Mucosa of descending colon (tissue), 3 donors: ENCODE measurements around the gene MARCHF9. TPM values are rescaled to one million over a fixed set of nuclear protein-coding genes. Genes with fewer than 3 reads are reported as not detected.

ENCODE experiments used
- ATAC-seq: fragments of 200-7000 bp; cut with Tn5 transposase; one replicate; pipeline ENCODE4 v1.9.1; 2020; ENCODE audit warnings: mild to moderate bottlenecking, moderate library complexity
- DNase-seq, 3 donors: peaks; one replicate each; pipeline ENCODE4 v3.0.0-alpha.2; 2020
- H3K36me3 ChIP-seq: fragments of 200-600 bp; one replicate; pipeline ENCODE4 v1.8.0; 2021; ENCODE audit warnings: low read depth, mild to moderate bottlenecking
- H3K4me1 ChIP-seq: fragments of 200-600 bp; one replicate; pipeline ENCODE4 v1.8.0; 2021; ENCODE audit warnings: low read depth, mild to moderate bottlenecking
- H3K4me3 ChIP-seq: fragments of 200-600 bp; one replicate; pipeline ENCODE4 v1.8.0; 2021; ENCODE audit warnings: mild to moderate bottlenecking
- H3K9me3 ChIP-seq: fragments of 200-600 bp; one replicate; pipeline ENCODE4 v1.8.0; 2021; ENCODE audit warnings: mild to moderate bottlenecking
- intact Hi-C, 2 donors: fragments of 100-400 bp; cut with DNase I in 1 of 2; cut with micrococcal nuclease in 1 of 2; formaldehyde crosslinking; loops; one replicate each; pipeline versions ENCODE4 v1.11.0 to v1.11.1; 2022; cut with DNase I, micrococcal nuclease
- total RNA-seq, 3 donors: library from RNA; stranded (reverse); fragmentation: NEBNext Ultra II Directional in 2 of 3; extraction: Animal tissue kit (Norgen Biotek cat#: 25700) in 2 of 3; gene quantifications; one replicate each; pipeline versions ENCODE4 v1.2.1 to v1.2.4, GENCODE V29; 2021 to 2023
- TF ChIP-seq, protein P1 (sequence below): fragments of 200-600 bp; IDR thresholded peaks from one replicate; pipeline ENCODE4 v1.8.0; 2022; ENCODE audit warnings: antibody characterized with exemption, mild to moderate bottlenecking
- donor health status: DM: no; HTN: no; CAD: no; lungs with moderate emphysema.
- donor health status: DM: no; HTN: no; CAD: no.
- donor health status: DM: no; HTN: yes; CAD: no.

The MARCHF9 gene
- total RNA-seq, 3 donors from 2014 or later: 10.5 to 15.1 (median 11.7) TPM

GRCh38 chr12:57715786-57716185 lies 39.1 kb upstream of the MARCHF9 start:
- intact Hi-C loops: no loop called here
- no peaks in the 10 kb centered on the region for H3K4me1 ChIP-seq
- ATAC-seq (no peak), DNase-seq (no peak)
- no peaks in the 10 kb centered on the region for H3K9me3 ChIP-seq
- H3K4me3 ChIP-seq: no peak overlapping the region
- TF ChIP-seq, protein P1, sequence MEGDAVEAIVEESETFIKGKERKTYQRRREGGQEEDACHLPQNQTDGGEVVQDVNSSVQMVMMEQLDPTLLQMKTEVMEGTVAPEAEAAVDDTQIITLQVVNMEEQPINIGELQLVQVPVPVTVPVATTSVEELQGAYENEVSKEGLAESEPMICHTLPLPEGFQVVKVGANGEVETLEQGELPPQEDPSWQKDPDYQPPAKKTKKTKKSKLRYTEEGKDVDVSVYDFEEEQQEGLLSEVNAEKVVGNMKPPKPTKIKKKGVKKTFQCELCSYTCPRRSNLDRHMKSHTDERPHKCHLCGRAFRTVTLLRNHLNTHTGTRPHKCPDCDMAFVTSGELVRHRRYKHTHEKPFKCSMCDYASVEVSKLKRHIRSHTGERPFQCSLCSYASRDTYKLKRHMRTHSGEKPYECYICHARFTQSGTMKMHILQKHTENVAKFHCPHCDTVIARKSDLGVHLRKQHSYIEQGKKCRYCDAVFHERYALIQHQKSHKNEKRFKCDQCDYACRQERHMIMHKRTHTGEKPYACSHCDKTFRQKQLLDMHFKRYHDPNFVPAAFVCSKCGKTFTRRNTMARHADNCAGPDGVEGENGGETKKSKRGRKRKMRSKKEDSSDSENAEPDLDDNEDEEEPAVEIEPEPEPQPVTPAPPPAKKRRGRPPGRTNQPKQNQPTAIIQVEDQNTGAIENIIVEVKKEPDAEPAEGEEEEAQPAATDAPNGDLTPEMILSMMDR: no peak
- peaks cover 11% of the 10 kb centered on the region for H3K36me3 ChIP-seq

DNA sequence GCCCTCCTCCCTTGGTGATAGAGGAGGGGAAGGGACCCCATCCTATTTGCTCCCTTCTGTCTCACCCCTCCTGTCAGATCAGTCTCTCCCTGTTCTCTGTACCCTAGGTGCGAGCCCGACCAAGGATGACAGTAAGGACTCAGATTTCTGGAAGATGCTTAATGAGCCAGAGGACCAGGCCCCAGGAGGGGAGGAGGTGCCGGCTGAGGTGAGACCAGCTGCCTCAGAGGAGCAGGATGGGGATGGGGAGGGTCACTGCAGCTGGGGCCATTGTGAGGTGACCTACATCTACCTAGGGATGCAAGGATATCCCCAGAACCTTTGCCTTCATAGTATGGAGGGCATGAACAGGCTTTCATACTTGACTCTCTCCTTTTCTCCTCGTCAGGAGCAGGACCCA lies 38.6 kb upstream of the MARCHF9 start:
- intact Hi-C loops: no loop called here

DNA sequence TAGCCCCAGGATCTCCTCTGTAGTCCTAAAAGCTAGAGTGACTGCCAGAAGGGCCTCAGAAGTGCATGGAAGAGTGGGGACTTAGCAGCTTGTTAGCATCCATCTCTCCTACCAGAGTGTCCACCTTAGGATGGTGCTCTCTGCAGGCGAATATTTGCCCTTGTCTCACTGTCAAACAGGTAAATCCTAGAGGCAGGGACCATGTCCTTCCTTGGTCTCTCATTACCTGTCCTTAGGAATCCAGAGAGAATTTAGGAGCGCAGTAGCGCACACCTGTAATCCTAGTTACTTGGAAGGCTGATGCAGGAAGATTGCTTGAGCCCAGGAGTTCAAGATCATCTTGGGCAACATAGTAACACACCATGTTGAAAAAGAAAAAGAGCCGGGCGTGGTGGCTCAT lies 37.8 kb upstream of the MARCHF9 start:
- intact Hi-C loops: no loop called here
- TF ChIP-seq, protein P1: no peak
- DNase-seq (no peak), ATAC-seq (no peak)
- Histone ChIP-seq H3K9me3 (no peaks in the 10 kb centered on the region), H3K36me3 (peaks cover 11% of the 10 kb centered on the region), H3K4me3 (no peak overlapping the region), H3K4me1 (no peaks in the 10 kb centered on the region)

More for the DNA sequence above, 38.6 kb upstream of the MARCHF9 start:
- DNase-seq (no peak), ATAC-seq (no peak)
- TF ChIP-seq, protein P1: no peak
- Histone ChIP-seq H3K4me3 (no peak overlapping the region), H3K9me3 (no peaks in the 10 kb centered on the region), H3K4me1 (no peaks in the 10 kb centered on the region), H3K36me3 (peaks cover 11% of the 10 kb centered on the region)

GRCh38 chr12:57717846-57718640 lies 36.9 kb upstream of the MARCHF9 start:
- no peak overlapping the region for H3K4me3 ChIP-seq
- no peaks in the 10 kb centered on the region for H3K4me1 ChIP-seq
- ATAC-seq (no peak), DNase-seq (no peak)
- H3K36me3 ChIP-seq: peaks cover 11% of the 10 kb centered on the region
- no peaks in the 10 kb centered on the region for H3K9me3 ChIP-seq
- TF ChIP-seq, protein P1: no peak
- intact Hi-C loops: no loop called here

GRCh38 chr12:57718641-57719528 lies 36.0 kb upstream of the MARCHF9 start:
- ATAC-seq (no peak), DNase-seq (no peak)
- no peaks in the 10 kb centered on the region for H3K9me3 ChIP-seq
- no peaks in the 10 kb centered on the region for H3K4me1 ChIP-seq
- no peak overlapping the region for H3K4me3 ChIP-seq
- intact Hi-C loops: no loop called here
- H3K36me3 ChIP-seq: peaks cover 11% of the 10 kb centered on the region
- TF ChIP-seq, protein P1: no peak
